Gastroesophageal sphincter (tissue), 3 donors: Measurements from ENCODE around the gene UBE2L6.

Experiments used
- CTCF ChIP-seq, 4 experiments: fragments of 200-600 bp in 2 of 4; fragments of 450-650 bp in 2 of 4; sonication (generic) in 1 of 4; IDR thresholded peaks; one replicate each; pipeline ENCODE4 v1.5.1; 2017 to 2019; ENCODE audit warnings: antibody characterized with exemption in 4 of 4, mild to moderate bottlenecking in 2 of 4, moderate library complexity in 2 of 4
- EP300 ChIP-seq: sonication (generic); formaldehyde crosslinking; IDR thresholded peaks from one replicate; pipeline ENCODE4 v1.6.1; 2017; ENCODE audit warnings: antibody characterized with exemption, mild to moderate bottlenecking

- TF ChIP-seq CTCF (IDR thresholded peaks at IDR 0.05) (no peak), EP300 (no peak)
Measured at GRCh38 chr11:57504511-57504910, 63.0 kb downstream of the UBE2L6 start.
